COLO668 (cell line): ENCODE results near the gene ARL8A.
"Not testable (repeated sequence)": the region's sequence is repeated elsewhere in the genome, so short reads cannot be mapped to it uniquely, and the experiment has no call there.

Source experiments
- DNase-seq: peaks from one replicate; lab custom pipeline; 2025; ENCODE audit not compliant: unreplicated experiment; lab: John Stamatoyannopoulos, UW

ARL8A gene

GRCh38 chr1:202121006-202121405 lies 23.5 kb downstream of the ARL8A start:
- DNase-seq: no peak

- no peak for DNase-seq
These were observed 26.6 kb downstream of the ARL8A start for GRCh38 chr1:202117898-202118371.

- no peak for DNase-seq
These were observed 28.2 kb downstream of the ARL8A start for GRCh38 chr1:202116287-202116686.

- DNase-seq: peak; percentile 51
These were observed 30.7 kb downstream of the ARL8A start for GRCh38 chr1:202113690-202114300.

GRCh38 chr1:202112859-202113689 lies 31.5 kb downstream of the ARL8A start:
- DNase-seq: peak; percentile 51

GRCh38 chr1:202111589-202111988 lies 32.9 kb downstream of the ARL8A start:
- not testable (repeated sequence) for DNase-seq

- DNase-seq: no peak
These were observed 33.6 kb downstream of the ARL8A start for GRCh38 chr1:202110977-202111376.

- peak; percentile 55 for DNase-seq
These were observed 36.5 kb downstream of the ARL8A start for GRCh38 chr1:202107801-202108731.

- DNase-seq: peak; percentile 94
These were observed 37.2 kb downstream of the ARL8A start for GRCh38 chr1:202107321-202107761.

GRCh38 chr1:202106340-202107254 lies 37.9 kb downstream of the ARL8A start:
- DNase-seq: peak; percentile 98

- DNase-seq: peak; percentile 86
These were observed 38.8 kb downstream of the ARL8A start for GRCh38 chr1:202105571-202106339.

GRCh38 chr1:202104073-202104472 lies 40.5 kb downstream of the ARL8A start:
- no peak for DNase-seq

GRCh38 chr1:202101184-202101583 lies 43.4 kb downstream of the ARL8A start:
- DNase-seq: peak; percentile 54

GRCh38 chr1:202093858-202094257 lies 50.7 kb downstream of the ARL8A start:
- no peak for DNase-seq

GRCh38 chr1:202090994-202091393 lies 53.5 kb downstream of the ARL8A start:
- DNase-seq: no peak

- peak; percentile 53 for DNase-seq
These were observed 56.3 kb downstream of the ARL8A start for GRCh38 chr1:202088206-202088605.

- DNase-seq: peak; percentile 86
These were observed 57.8 kb downstream of the ARL8A start for GRCh38 chr1:202086579-202087350.

GRCh38 chr1:202085682-202086373 lies 58.7 kb downstream of the ARL8A start:
- DNase-seq: peak; percentile 79
